B cell (primary cell): ENCODE data around the gene FAM184B.

Experiments used
- EZH2 ChIP-seq: IDR thresholded peaks from 2 replicates; pipeline ENCODE4 v1.6.1; 2012; ENCODE audit warnings: borderline replicate concordance, low read depth, mild to moderate bottlenecking, moderate library complexity, low read length; ENCODE audit not compliant: insufficient read depth, poor library complexity, severe bottlenecking
- TF ChIP-seq, protein P1 (sequence below): fragments of 200-600 bp; IDR thresholded peaks from one replicate; pipeline ENCODE4 v1.8.0; 2022; ENCODE audit warnings: antibody characterized with exemption, mild to moderate bottlenecking

DNA sequence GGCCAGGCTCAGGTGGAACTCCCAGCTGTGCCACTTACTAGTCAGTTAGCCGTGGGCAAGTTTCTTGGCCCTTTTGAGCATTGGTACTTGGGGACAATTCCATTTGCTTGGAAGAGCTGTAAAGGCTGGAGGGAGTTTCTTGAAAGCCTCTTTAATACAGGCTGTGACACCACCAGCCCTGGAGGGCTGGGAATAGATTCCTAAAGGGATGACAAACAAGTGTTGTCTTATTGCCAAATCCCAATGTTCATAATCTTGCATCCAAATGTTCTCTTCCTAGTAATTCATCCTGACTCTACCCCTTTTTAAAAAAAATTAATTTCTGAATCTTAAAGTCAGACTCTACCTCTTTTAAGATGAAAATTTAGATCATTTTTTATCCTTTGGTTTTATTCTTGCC lies 181.6 kb downstream of the FAM184B start:
- TF ChIP-seq, protein P1, sequence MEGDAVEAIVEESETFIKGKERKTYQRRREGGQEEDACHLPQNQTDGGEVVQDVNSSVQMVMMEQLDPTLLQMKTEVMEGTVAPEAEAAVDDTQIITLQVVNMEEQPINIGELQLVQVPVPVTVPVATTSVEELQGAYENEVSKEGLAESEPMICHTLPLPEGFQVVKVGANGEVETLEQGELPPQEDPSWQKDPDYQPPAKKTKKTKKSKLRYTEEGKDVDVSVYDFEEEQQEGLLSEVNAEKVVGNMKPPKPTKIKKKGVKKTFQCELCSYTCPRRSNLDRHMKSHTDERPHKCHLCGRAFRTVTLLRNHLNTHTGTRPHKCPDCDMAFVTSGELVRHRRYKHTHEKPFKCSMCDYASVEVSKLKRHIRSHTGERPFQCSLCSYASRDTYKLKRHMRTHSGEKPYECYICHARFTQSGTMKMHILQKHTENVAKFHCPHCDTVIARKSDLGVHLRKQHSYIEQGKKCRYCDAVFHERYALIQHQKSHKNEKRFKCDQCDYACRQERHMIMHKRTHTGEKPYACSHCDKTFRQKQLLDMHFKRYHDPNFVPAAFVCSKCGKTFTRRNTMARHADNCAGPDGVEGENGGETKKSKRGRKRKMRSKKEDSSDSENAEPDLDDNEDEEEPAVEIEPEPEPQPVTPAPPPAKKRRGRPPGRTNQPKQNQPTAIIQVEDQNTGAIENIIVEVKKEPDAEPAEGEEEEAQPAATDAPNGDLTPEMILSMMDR = no peak
- TF ChIP-seq EZH2 = no peak
